Chondrocyte (in vitro differentiated cells): ENCODE data around the gene SLC15A2. TPM values are rescaled to one million over a fixed set of nuclear protein-coding genes. Genes with fewer than 3 reads are reported as not detected.

Experiments used
- DNase-seq: peaks from one replicate; pipeline ENCODE4 v3.0.0; 2021; ENCODE audit warnings: mixed read lengths, low spot score
- H3K27ac Mint-ChIP-seq: one replicate; pipeline ENCODE4 v1.8.0; 2021; ENCODE audit warnings: mild to moderate bottlenecking, moderate library complexity, mixed read lengths; ENCODE audit not compliant: unreplicated experiment
- H3K27me3 Mint-ChIP-seq: 2 replicates; pipeline ENCODE4 v1.8.0; 2021; ENCODE audit warnings: low read depth, mixed read lengths
- H3K36me3 Mint-ChIP-seq: 2 replicates; pipeline ENCODE4 v1.8.0; 2021; ENCODE audit warnings: low read depth, mixed read lengths
- H3K4me1 Mint-ChIP-seq: 2 replicates; pipeline ENCODE4 v1.8.0; 2021; ENCODE audit warnings: low read depth, mild to moderate bottlenecking, mixed read lengths
- H3K4me3 Mint-ChIP-seq: one replicate; pipeline ENCODE4 v1.8.0; 2021; ENCODE audit warnings: mild to moderate bottlenecking, moderate library complexity, mixed read lengths; ENCODE audit not compliant: unreplicated experiment
- H3K9me3 Mint-ChIP-seq: 2 replicates; pipeline ENCODE4 v1.8.0; 2021; ENCODE audit warnings: low read depth, mixed read lengths
- total RNA-seq: library from RNA; stranded (reverse); gene quantifications from 3 replicates; pipeline ENCODE4 v1.2.1, GENCODE V29; 2021
- TF ChIP-seq, protein P1 (sequence below): fragments of 200-600 bp; sonication (generic); IDR thresholded peaks from 2 replicates; pipeline ENCODE4 v1.5.0; 2021; ENCODE audit warnings: antibody characterized with exemption, mild to moderate bottlenecking, moderate library complexity

Gene SLC15A2
- total RNA-seq, 1 donor from 2014 or later: 1.4 TPM

DNA sequence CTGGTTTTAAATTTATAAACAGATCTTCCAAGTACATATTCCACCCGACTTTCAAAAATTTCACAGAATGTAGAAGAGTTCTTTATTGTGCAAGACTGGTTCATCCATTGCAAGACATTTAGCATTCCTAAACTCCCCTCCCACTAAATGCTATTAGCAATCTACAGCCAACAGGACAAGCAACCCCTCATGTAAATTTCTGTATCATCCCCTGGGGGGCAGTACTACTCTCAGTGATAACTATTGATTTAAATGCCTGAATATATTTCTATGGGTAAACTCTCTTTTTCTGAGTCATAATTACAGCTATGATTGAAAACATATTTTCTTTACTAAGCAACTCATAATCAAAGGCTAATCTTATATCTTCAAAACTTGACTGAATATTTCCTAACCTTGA, 10.7 kb upstream of the SLC15A2 start:
- no peaks in the 10 kb centered on the region for H3K9me3 Mint-ChIP-seq
- no peaks in the 10 kb centered on the region for H3K4me1 Mint-ChIP-seq
- no peaks in the 10 kb centered on the region for H3K27me3 Mint-ChIP-seq
- TF ChIP-seq, protein P1, sequence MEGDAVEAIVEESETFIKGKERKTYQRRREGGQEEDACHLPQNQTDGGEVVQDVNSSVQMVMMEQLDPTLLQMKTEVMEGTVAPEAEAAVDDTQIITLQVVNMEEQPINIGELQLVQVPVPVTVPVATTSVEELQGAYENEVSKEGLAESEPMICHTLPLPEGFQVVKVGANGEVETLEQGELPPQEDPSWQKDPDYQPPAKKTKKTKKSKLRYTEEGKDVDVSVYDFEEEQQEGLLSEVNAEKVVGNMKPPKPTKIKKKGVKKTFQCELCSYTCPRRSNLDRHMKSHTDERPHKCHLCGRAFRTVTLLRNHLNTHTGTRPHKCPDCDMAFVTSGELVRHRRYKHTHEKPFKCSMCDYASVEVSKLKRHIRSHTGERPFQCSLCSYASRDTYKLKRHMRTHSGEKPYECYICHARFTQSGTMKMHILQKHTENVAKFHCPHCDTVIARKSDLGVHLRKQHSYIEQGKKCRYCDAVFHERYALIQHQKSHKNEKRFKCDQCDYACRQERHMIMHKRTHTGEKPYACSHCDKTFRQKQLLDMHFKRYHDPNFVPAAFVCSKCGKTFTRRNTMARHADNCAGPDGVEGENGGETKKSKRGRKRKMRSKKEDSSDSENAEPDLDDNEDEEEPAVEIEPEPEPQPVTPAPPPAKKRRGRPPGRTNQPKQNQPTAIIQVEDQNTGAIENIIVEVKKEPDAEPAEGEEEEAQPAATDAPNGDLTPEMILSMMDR: peak; percentile 45
- no peak overlapping the region for H3K4me3 Mint-ChIP-seq
- H3K36me3 Mint-ChIP-seq: no peaks in the 10 kb centered on the region
- no peak overlapping the region for H3K27ac Mint-ChIP-seq
- no peak for DNase-seq

DNA sequence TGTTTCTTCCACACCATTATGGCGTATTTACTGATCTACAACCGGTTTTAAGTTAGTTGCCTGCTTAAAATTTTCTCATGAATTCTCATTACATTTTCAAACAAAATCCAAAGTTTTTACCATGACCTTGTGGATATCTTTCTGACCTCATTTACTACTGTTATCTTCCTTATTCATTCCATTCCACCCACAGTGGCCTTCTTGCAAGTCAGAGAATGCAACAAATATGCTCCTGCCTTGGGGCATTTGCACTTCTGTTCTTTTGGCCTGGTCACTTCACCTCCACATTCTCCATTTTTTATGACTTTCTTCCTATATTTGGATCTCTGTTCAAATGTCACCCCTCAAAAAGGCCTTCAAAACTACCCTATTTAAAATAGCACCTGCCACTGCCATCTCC, 8.8 kb upstream of the SLC15A2 start:
- no peaks in the 10 kb centered on the region for H3K9me3 Mint-ChIP-seq
- no peaks in the 10 kb centered on the region for H3K4me1 Mint-ChIP-seq
- DNase-seq: no peak
- H3K36me3 Mint-ChIP-seq: peaks cover 2% of the 10 kb centered on the region
- H3K27me3 Mint-ChIP-seq: no peaks in the 10 kb centered on the region
- H3K4me3 Mint-ChIP-seq: no peak overlapping the region
- H3K27ac Mint-ChIP-seq: no peak overlapping the region
- TF ChIP-seq, protein P1: no peak

DNA sequence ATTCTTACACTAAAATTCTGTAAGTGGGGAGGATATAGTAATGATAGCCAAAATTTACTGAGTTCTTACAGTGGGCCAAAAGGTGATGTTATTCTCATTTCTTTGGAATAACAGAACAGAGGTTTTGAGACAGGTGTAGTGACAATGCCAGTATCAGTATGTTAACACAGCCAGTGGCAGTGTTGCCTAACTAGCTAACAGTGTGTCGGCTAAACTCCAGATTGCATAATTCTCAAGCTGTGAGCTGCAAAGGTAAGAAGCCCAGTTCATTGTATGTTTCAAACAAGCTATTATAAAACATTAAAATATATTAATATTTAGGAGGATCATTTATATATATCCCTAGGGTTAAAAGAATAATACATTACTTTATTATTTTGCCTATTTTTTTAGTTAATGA, 920 bp downstream of the SLC15A2 start:
- no peak overlapping the region for H3K4me3 Mint-ChIP-seq
- H3K4me1 Mint-ChIP-seq: peaks cover 11% of the 10 kb centered on the region
- TF ChIP-seq, protein P1: no peak
- no peaks in the 10 kb centered on the region for H3K27me3 Mint-ChIP-seq
- H3K27ac Mint-ChIP-seq: no peak overlapping the region
- H3K36me3 Mint-ChIP-seq: peaks cover 1% of the 10 kb centered on the region
- no peaks in the 10 kb centered on the region for H3K9me3 Mint-ChIP-seq
- no peak for DNase-seq

DNA sequence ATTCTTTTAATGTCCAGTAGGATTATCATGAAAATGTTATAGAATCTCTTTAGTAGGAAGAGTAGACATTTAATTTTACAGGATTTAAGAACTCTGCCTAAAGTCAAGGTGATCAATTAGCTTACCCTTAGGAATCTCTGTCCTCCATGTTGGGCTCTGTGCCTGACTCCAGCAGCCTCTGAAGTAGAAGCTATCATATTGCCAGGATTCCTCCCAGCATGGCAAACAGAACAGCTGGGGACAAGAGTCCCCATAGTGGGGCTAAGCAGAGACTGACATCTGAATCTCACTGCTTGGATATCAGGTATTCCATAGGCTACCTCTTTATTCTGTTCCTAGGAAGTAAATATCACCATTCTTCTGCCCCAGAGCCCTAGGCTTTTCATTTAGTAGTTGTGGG, 1.5 kb downstream of the SLC15A2 start:
- Mint-ChIP-seq H3K36me3 (peaks cover 1% of the 10 kb centered on the region), H3K4me1 (peaks cover 11% of the 10 kb centered on the region), H3K4me3 (no peak overlapping the region), H3K9me3 (no peaks in the 10 kb centered on the region), H3K27ac (no peak overlapping the region), H3K27me3 (no peaks in the 10 kb centered on the region)
- TF ChIP-seq, protein P1: no peak
- DNase-seq: no peak

DNA sequence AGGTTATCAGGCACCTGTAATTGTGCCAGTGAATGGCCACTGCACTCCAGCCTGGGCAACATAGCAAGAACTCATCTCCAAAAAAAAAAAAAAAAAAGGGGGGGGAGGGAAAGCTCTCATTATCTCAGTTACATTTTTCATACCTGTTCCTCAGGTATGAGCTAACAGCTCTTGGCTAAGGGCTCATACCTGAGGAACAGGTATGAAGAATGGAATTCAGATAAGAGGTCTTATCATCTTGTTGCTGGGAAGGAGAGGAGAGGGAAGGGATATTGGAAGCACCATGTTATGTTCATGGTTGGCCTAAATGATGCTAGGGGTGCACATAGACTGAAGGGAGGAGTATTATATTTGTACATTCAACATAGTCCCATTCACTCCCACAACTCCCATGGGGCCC, 2.6 kb downstream of the SLC15A2 start:
- peaks cover 1% of the 10 kb centered on the region for H3K36me3 Mint-ChIP-seq
- no peak for DNase-seq
- no peaks in the 10 kb centered on the region for H3K9me3 Mint-ChIP-seq
- TF ChIP-seq, protein P1: no peak
- peaks cover 11% of the 10 kb centered on the region for H3K4me1 Mint-ChIP-seq
- no peak overlapping the region for H3K27ac Mint-ChIP-seq
- no peak overlapping the region for H3K4me3 Mint-ChIP-seq
- H3K27me3 Mint-ChIP-seq: no peaks in the 10 kb centered on the region
